ENCODE data around the gene IMP4. TPM values are rescaled to one million over a fixed set of nuclear protein-coding genes. Genes with fewer than 3 reads are reported as not detected.

The IMP4 gene
- total and polyA plus RNA-seq, 2 of the 13 experiments (the other 11 are each of a cell fraction or from before 2014, with no cell fraction given), result 142 to 158 TPM

DNA sequence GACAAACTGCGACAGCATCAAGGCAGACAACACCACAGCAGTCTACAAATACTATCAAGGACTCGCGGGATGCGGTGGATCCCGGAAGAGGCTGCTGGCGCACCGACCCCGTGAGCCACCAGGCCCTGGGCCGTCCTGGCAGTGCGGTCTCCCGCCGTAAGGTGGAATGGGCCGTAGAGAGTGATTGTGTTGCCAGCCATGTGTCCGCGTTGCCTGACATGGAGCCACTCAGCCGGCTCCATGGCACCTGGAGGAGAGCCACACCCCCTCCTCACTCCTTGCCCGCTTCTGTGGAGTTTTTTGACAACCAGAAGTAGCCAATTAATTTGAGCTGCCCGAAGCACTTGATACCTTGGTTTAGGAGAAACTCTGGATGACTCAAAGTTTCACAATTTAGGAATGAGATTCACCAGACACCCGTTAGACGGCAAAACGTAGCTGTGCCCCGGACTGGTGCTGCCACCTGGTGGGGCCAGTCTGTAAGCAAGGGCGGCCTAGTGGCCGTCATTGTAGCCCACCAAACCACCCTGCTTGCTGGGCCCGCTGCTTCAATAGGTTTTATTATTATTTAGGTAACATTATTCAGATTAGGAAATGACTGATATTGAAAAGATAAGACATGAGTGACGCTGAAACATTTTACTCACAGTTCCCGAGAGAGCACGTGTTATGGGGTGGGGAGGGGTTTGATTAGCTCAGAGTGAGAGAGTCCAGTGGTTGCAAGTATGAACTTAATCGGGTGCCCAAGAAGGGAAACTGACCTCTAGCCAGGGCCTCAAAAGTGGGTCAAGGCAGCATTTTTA lies 10.2 kb upstream of the IMP4 start (continued):
- TF ChIP-seq, protein P1, sequence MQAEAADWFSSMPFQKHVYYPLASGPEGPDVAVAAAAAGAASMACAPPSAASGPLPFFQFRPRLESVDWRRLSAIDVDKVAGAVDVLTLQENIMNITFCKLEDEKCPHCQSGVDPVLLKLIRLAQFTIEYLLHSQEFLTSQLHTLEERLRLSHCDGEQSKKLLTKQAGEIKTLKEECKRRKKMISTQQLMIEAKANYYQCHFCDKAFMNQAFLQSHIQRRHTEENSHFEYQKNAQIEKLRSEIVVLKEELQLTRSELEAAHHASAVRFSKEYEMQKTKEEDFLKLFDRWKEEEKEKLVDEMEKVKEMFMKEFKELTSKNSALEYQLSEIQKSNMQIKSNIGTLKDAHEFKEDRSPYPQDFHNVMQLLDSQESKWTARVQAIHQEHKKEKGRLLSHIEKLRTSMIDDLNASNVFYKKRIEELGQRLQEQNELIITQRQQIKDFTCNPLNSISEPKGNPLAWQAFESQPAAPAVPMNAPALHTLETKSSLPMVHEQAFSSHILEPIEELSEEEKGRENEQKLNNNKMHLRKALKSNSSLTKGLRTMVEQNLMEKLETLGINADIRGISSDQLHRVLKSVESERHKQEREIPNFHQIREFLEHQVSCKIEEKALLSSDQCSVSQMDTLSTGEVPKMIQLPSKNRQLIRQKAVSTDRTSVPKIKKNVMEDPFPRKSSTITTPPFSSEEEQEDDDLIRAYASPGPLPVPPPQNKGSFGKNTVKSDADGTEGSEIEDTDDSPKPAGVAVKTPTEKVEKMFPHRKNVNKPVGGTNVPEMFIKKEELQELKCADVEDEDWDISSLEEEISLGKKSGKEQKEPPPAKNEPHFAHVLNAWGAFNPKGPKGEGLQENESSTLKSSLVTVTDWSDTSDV (CRISPR knock-in tag; IDR thresholded peaks at IDR 0.05), result no peak
- no peak for TF ChIP-seq ZNF430 (CRISPR knock-in tag; IDR thresholded peaks at IDR 0.05)
- no peak for TF ChIP-seq MTF1 (CRISPR knock-in tag; IDR thresholded peaks at IDR 0.05)
- TF ChIP-seq, protein P2, sequence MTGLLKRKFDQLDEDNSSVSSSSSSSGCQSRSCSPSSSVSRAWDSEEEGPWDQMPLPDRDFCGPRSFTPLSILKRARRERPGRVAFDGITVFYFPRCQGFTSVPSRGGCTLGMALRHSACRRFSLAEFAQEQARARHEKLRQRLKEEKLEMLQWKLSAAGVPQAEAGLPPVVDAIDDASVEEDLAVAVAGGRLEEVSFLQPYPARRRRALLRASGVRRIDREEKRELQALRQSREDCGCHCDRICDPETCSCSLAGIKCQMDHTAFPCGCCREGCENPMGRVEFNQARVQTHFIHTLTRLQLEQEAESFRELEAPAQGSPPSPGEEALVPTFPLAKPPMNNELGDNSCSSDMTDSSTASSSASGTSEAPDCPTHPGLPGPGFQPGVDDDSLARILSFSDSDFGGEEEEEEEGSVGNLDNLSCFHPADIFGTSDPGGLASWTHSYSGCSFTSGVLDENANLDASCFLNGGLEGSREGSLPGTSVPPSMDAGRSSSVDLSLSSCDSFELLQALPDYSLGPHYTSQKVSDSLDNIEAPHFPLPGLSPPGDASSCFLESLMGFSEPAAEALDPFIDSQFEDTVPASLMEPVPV (CRISPR knock-in tag; IDR thresholded peaks at IDR 0.05), result no peak
- no peak for TF ChIP-seq ZFP37 (CRISPR knock-in tag; IDR thresholded peaks at IDR 0.05; ENCODE audit: borderline replicate concordance)
- no peak for TF ChIP-seq PHF5A (CRISPR knock-in tag; IDR thresholded peaks at IDR 0.05; ENCODE audit: low read depth, unreplicated experiment)
- TF ChIP-seq HNF4G (IDR thresholded peaks at IDR 0.05; ENCODE audit: borderline replicate concordance, low read depth, low read length), result no peak
- no peak for TF ChIP-seq HNF4G (CRISPR knock-in tag; IDR thresholded peaks at IDR 0.05; ENCODE audit: borderline replicate concordance, low read depth)
- TF ChIP-seq, protein P3, sequence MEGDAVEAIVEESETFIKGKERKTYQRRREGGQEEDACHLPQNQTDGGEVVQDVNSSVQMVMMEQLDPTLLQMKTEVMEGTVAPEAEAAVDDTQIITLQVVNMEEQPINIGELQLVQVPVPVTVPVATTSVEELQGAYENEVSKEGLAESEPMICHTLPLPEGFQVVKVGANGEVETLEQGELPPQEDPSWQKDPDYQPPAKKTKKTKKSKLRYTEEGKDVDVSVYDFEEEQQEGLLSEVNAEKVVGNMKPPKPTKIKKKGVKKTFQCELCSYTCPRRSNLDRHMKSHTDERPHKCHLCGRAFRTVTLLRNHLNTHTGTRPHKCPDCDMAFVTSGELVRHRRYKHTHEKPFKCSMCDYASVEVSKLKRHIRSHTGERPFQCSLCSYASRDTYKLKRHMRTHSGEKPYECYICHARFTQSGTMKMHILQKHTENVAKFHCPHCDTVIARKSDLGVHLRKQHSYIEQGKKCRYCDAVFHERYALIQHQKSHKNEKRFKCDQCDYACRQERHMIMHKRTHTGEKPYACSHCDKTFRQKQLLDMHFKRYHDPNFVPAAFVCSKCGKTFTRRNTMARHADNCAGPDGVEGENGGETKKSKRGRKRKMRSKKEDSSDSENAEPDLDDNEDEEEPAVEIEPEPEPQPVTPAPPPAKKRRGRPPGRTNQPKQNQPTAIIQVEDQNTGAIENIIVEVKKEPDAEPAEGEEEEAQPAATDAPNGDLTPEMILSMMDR (CRISPR knock-in tag; IDR thresholded peaks at IDR 0.05), result peak; percentile 97
- no peak for TF ChIP-seq MAFF (IDR thresholded peaks at IDR 0.05; ENCODE audit: low read depth, low read length)
- TF ChIP-seq ZNF616 (CRISPR knock-in tag; IDR thresholded peaks at IDR 0.05; ENCODE audit: low read depth), result no peak
- TF ChIP-seq, protein P4, sequence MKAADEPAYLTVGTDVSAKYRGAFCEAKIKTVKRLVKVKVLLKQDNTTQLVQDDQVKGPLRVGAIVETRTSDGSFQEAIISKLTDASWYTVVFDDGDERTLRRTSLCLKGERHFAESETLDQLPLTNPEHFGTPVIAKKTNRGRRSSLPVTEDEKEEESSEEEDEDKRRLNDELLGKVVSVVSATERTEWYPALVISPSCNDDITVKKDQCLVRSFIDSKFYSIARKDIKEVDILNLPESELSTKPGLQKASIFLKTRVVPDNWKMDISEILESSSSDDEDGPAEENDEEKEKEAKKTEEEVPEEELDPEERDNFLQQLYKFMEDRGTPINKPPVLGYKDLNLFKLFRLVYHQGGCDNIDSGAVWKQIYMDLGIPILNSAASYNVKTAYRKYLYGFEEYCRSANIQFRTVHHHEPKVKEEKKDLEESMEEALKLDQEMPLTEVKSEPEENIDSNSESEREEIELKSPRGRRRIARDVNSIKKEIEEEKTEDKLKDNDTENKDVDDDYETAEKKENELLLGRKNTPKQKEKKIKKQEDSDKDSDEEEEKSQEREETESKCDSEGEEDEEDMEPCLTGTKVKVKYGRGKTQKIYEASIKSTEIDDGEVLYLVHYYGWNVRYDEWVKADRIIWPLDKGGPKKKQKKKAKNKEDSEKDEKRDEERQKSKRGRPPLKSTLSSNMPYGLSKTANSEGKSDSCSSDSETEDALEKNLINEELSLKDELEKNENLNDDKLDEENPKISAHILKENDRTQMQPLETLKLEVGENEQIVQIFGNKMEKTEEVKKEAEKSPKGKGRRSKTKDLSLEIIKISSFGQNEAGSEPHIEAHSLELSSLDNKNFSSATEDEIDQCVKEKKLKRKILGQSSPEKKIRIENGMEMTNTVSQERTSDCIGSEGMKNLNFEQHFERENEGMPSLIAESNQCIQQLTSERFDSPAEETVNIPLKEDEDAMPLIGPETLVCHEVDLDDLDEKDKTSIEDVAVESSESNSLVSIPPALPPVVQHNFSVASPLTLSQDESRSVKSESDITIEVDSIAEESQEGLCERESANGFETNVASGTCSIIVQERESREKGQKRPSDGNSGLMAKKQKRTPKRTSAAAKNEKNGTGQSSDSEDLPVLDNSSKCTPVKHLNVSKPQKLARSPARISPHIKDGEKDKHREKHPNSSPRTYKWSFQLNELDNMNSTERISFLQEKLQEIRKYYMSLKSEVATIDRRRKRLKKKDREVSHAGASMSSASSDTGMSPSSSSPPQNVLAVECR (CRISPR knock-in tag; IDR thresholded peaks at IDR 0.05; ENCODE audit: borderline replicate concordance), result peak; percentile 50; the same call in 1 of the 2 replicates
- TF ChIP-seq RCOR2 (CRISPR knock-in tag; IDR thresholded peaks at IDR 0.05), result 0 out of 2 replicates have a peak, but pooled peaks have one; percentile 30
- TF ChIP-seq TBP (CRISPR knock-in tag; IDR thresholded peaks at IDR 0.05), result 0 out of 2 replicates have a peak, but pooled peaks have one; percentile 57
- no peak for TF ChIP-seq ZBTB42 (CRISPR knock-in tag; IDR thresholded peaks at IDR 0.05)
- 0 out of 2 replicates have a peak, but pooled peaks have one; percentile 14 for TF ChIP-seq ZNF136 (CRISPR knock-in tag; IDR thresholded peaks at IDR 0.05; ENCODE audit: low read depth)
- TF ChIP-seq, protein P5, sequence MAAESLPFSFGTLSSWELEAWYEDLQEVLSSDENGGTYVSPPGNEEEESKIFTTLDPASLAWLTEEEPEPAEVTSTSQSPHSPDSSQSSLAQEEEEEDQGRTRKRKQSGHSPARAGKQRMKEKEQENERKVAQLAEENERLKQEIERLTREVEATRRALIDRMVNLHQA (CRISPR knock-in tag; IDR thresholded peaks at IDR 0.05), result no peak
- TF ChIP-seq ZNF282 (IDR thresholded peaks at IDR 0.05; ENCODE audit: partially characterized antibody), result no peak
